Lung (tissue), 16 donors: ENCODE results near the gene FOXK1. TPM values are rescaled to one million over a fixed set of nuclear protein-coding genes. Genes with fewer than 3 reads are reported as not detected.

Source experiments
- ATAC-seq: fragments of 200-7000 bp; cut with Tn5 transposase; one replicate; pipeline ENCODE4 v1.9.1; 2020; ENCODE audit warnings: moderate number of reproducible peaks; ENCODE audit not compliant: insufficient read depth, low FRiP score
- DNase-seq, 3 donors: peaks; one replicate each; pipeline ENCODE4 v3.0.0-alpha.2; 2013 to 2017
- H3K27ac ChIP-seq, 2 donors: one replicate each; pipeline ENCODE4 v1.5.1; 2013; ENCODE audit warnings: mild to moderate bottlenecking in 2 of 2, moderate library complexity in 2 of 2, control low read depth in 1 of 2, inconsistent platforms in 1 of 2, low read depth in 1 of 2, low read length in 1 of 2
- H3K27me3 ChIP-seq, 3 donors: one replicate each; pipeline ENCODE4 v1.5.1; 2013; ENCODE audit warnings: low read length in 2 of 3; ENCODE audit not compliant: control insufficient read depth in 3 of 3, insufficient read depth in 3 of 3
- H3K36me3 ChIP-seq, 4 donors: one replicate each; pipeline ENCODE4 v1.5.1; 2013; ENCODE audit warnings: low read length in 4 of 4, mild to moderate bottlenecking in 1 of 4, moderate library complexity in 1 of 4; ENCODE audit not compliant: control insufficient read depth in 4 of 4, insufficient read depth in 4 of 4
- H3K4me1 ChIP-seq, 5 donors: one replicate each; pipeline ENCODE4 v1.5.1; 2013; ENCODE audit warnings: low read length in 5 of 5, mild to moderate bottlenecking in 2 of 5, moderate library complexity in 1 of 5; ENCODE audit not compliant: control insufficient read depth in 5 of 5, insufficient read depth in 5 of 5
- H3K4me3 ChIP-seq: one replicate; pipeline ENCODE4 v1.5.1; 2013; ENCODE audit warnings: mild to moderate bottlenecking, control low read depth, moderate library complexity
- H3K9ac ChIP-seq, 2 donors: one replicate each; pipeline ENCODE4 v1.5.1; 2013; ENCODE audit warnings: low read length in 2 of 2, control low read depth in 1 of 2; ENCODE audit not compliant: insufficient read depth in 1 of 2
- H3K9me3 ChIP-seq, 4 donors: one replicate each; pipeline ENCODE4 v1.5.1; 2013; ENCODE audit warnings: low read length in 3 of 4, mild to moderate bottlenecking in 1 of 4, moderate library complexity in 1 of 4; ENCODE audit not compliant: control insufficient read depth in 4 of 4, insufficient read depth in 3 of 4
- WGBS, 2 donors: extraction: QIAGEN DNeasy Blood & Tissue Kit; methylation state at CpG; one replicate each; pipeline ENCODE4 v1.1.7; 2013; 5-methylcytosine and 5-hydroxymethylcytosine counted together
- long read RNA-seq, 5 donors: transcript quantifications; one replicate each; lab custom pipeline, GENCODE V29; 2026
- polyA plus RNA-seq, 2 donors: library from polyadenylated mRNA; stranded (reverse); fragments of 200-250 nt; gene quantifications; one replicate each; pipeline ENCODE4 v1.2.1, GENCODE V29; 2013
- total RNA-seq, 2 donors: library from RNA; depleted of rRNA in 1 of 2; stranded (reverse); fragments of >200 nt in 1 of 2; gene quantifications; one replicate each; pipeline ENCODE4 v1.2.1, GENCODE V29; 2014 to 2021
- TF ChIP-seq, protein P1 (sequence below): IDR thresholded peaks from 2 replicates; pipeline ENCODE4 v1.5.1; 2012; ENCODE audit warnings: mild to moderate bottlenecking; ENCODE audit errors: control extremely low read depth, extremely low read depth
- donor health status: control.
- donor health status: control.
- donor health status: Bipolar disorder and iron deficiency.
- donor health status: healthy.
- donor health status: DM: yes; HTN: yes; CAD: no.

FOXK1 gene
- 10 to 100 TPM; 19.3 to 36.2 TPM for total RNA-seq
- 1 to 10 TPM; 6.4 to 9.3 TPM for polyA plus RNA-seq
- long read RNA-seq, donor 1, full-length matches to known transcripts, result 2 of 11 reads
- long read RNA-seq, donor 1, partial matches to known transcripts, result 9 of 11 reads
- long read RNA-seq, donor 1, other reads (novel, unspliced or antisense), result 0 of 11 reads
- long read RNA-seq, donor 2, result 0 reads
- long read RNA-seq, donor 3, full-length matches to known transcripts, result 1 of 6 reads
- long read RNA-seq, donor 3, partial matches to known transcripts, result 5 of 6 reads
- long read RNA-seq, donor 3, other reads (novel, unspliced or antisense), result 0 of 6 reads
- long read RNA-seq, donor 4, partial matches to known transcripts, result 0 of 1 reads
- long read RNA-seq, donor 4, other reads (novel, unspliced or antisense), result 0 of 1 reads
- long read RNA-seq, donor 5, full-length matches to known transcripts, result 5 of 32 reads
- long read RNA-seq, donor 5, partial matches to known transcripts, result 27 of 32 reads
- long read RNA-seq, donor 5, other reads (novel, unspliced or antisense), result 0 of 32 reads

DNA sequence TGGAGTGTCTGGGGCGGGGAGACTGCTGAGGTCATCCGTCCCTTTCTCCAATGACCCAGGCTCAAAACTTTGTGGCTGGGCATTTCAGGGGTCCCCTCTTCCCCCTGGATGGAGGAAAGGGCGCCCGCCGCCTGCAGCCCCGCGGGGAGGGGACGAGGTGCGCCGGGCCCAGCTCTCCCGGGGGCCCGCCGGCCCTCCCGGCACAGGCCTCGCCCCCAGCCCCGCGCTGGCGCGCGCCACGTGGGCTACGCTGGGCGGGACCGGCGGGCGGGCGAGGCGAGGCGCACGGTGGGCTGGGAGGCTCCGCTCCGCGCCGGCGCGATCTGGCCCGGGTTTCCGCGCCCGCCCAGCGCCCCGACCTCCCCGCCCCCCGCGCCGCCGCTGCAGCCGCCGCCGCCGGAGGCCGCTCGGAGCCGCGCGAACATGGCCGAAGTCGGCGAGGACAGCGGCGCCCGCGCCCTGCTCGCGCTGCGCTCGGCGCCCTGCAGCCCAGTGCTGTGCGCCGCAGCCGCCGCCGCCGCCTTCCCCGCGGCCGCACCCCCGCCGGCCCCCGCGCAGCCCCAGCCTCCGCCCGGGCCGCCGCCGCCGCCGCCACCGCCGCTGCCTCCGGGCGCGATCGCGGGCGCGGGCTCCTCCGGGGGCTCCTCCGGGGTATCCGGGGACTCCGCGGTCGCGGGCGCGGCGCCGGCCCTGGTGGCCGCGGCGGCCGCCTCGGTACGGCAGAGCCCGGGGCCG, at the start of gene FOXK1:
Gene FOXK1 (plus strand): TSS at position 410 of the 735 bp plus-strand sequence. CDS start 14 bp downstream, at position 424.
- Histone ChIP-seq H3K36me3 (peaks cover 0 to 3% (median 0%) of the 10 kb centered on the region in 4 donors), H3K4me1 (peaks cover 5 to 18% (median 8%) of the 10 kb centered on the region in 5 donors), H3K27me3 (no peaks in the 10 kb centered on the region), H3K27ac (peak within 1 kb of the TSS; percentile 78 to 94), H3K9me3 (no peaks in the 10 kb centered on the region), H3K9ac (peak within 1 kb of the TSS; percentile 74 to 84), H3K4me3 (peak within 1 kb of the TSS; percentile 100)
- TF ChIP-seq, protein P1, sequence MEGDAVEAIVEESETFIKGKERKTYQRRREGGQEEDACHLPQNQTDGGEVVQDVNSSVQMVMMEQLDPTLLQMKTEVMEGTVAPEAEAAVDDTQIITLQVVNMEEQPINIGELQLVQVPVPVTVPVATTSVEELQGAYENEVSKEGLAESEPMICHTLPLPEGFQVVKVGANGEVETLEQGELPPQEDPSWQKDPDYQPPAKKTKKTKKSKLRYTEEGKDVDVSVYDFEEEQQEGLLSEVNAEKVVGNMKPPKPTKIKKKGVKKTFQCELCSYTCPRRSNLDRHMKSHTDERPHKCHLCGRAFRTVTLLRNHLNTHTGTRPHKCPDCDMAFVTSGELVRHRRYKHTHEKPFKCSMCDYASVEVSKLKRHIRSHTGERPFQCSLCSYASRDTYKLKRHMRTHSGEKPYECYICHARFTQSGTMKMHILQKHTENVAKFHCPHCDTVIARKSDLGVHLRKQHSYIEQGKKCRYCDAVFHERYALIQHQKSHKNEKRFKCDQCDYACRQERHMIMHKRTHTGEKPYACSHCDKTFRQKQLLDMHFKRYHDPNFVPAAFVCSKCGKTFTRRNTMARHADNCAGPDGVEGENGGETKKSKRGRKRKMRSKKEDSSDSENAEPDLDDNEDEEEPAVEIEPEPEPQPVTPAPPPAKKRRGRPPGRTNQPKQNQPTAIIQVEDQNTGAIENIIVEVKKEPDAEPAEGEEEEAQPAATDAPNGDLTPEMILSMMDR, result no peak
- ATAC-seq, result peak; percentile 95
- peak; percentile 80 to 92 (median 83) for DNase-seq
- whole genome bisulfite sequencing, 2 donors, result 1 to 2% methylated on average over 32 to 115 of the region's 116 CpGs

- TF ChIP-seq, protein P1, result no peak
- Histone ChIP-seq H3K27ac (no peak overlapping the region), H3K9me3 (no peaks in the 10 kb centered on the region), H3K36me3 (no peaks in the 10 kb centered on the region), H3K27me3 (no peaks in the 10 kb centered on the region), H3K4me3 (no peak overlapping the region), H3K9ac (no peak overlapping the region), H3K4me1 (peaks cover 0 to 11% (median 0%) of the 10 kb centered on the region in 5 donors)
- no peak for ATAC-seq
- DNase-seq, result no peak
- 89 to 90% methylated on average over 3 of the region's 3 CpGs for WGBS, 2 donors
These were observed 49.1 kb upstream of the FOXK1 start for GRCh38 chr7:4633012-4633411.

- H3K36me3 ChIP-seq, result no peaks in the 10 kb centered on the region
- no peak overlapping the region for H3K27ac ChIP-seq
- 61 to 78% methylated on average over 4 of the region's 4 CpGs for whole genome bisulfite sequencing, 2 donors
- no peak overlapping the region for H3K9ac ChIP-seq
- peaks cover 0 to 11% (median 0%) of the 10 kb centered on the region in 5 donors for H3K4me1 ChIP-seq
- H3K4me3 ChIP-seq, result no peak overlapping the region
- TF ChIP-seq, protein P1, result no peak
- ATAC-seq, result no peak
- DNase-seq, result no peak
- H3K9me3 ChIP-seq, result no peaks in the 10 kb centered on the region
- no peaks in the 10 kb centered on the region for H3K27me3 ChIP-seq
These were observed 47.9 kb upstream of the FOXK1 start for GRCh38 chr7:4634166-4634565.
